OCI-M2 (cell line): ENCODE data around the gene HSD3B2.

Experiments used
- DNase-seq: peaks from one replicate; lab custom pipeline; 2025; ENCODE audit not compliant: unreplicated experiment; lab: John Stamatoyannopoulos, UW

HSD3B2 gene

GRCh38 chr1:119452091-119452490, 37.1 kb downstream of the HSD3B2 start:
- DNase-seq = no peak

- DNase-seq = no peak
These were observed 38.1 kb downstream of the HSD3B2 start for GRCh38 chr1:119453021-119453420.

- no peak for DNase-seq
These were observed 48.0 kb downstream of the HSD3B2 start for GRCh38 chr1:119462964-119463363.

GRCh38 chr1:119463569-119463968, 48.6 kb downstream of the HSD3B2 start:
- no peak for DNase-seq

- DNase-seq = no peak
These were observed 51.5 kb downstream of the HSD3B2 start for GRCh38 chr1:119466445-119466844.

GRCh38 chr1:119467219-119467618, 52.3 kb downstream of the HSD3B2 start:
- no peak for DNase-seq

GRCh38 chr1:119467857-119468668, 53.1 kb downstream of the HSD3B2 start:
- no peak for DNase-seq

- no peak for DNase-seq
These were observed 54.8 kb downstream of the HSD3B2 start for GRCh38 chr1:119469741-119470140.

GRCh38 chr1:119470377-119470776, 55.4 kb downstream of the HSD3B2 start:
- DNase-seq = no peak

GRCh38 chr1:119470958-119471357, 56.0 kb downstream of the HSD3B2 start:
- DNase-seq = no peak

GRCh38 chr1:119471566-119471965, 56.6 kb downstream of the HSD3B2 start:
- no peak for DNase-seq

GRCh38 chr1:119472080-119472818, 57.3 kb downstream of the HSD3B2 start:
- DNase-seq = no peak
